Body of pancreas (tissue), 4 donors: ENCODE data around the gene CA5A.
"Not testable (repeated sequence)": the region's sequence is repeated elsewhere in the genome, so short reads cannot be mapped to it uniquely, and the experiment has no call there.

ENCODE experiments used
- CTCF ChIP-seq, 7 experiments: fragments of 450-650 bp in 4 of 7; fragments of 200-600 bp in 3 of 7; sonication (generic) in 3 of 7; IDR thresholded peaks; one replicate each; pipeline ENCODE4 v1.5.1; 2016 to 2019; ENCODE audit warnings: antibody characterized with exemption in 7 of 7
- POLR2A ChIP-seq, 3 donors: fragments of 450-650 bp; IDR thresholded peaks; one replicate each; pipeline ENCODE4 v1.6.1; 2016; ENCODE audit warnings: antibody characterized with exemption in 3 of 3, mild to moderate bottlenecking in 2 of 3

GRCh38 chr16:87983737-87984097 is 47.4 kb upstream of the CA5A start:
- TF ChIP-seq CTCF, POLR2A (IDR thresholded peaks at IDR 0.05): not testable (repeated sequence)
